ENCODE data around the gene BTRC.

BTRC gene

DNA sequence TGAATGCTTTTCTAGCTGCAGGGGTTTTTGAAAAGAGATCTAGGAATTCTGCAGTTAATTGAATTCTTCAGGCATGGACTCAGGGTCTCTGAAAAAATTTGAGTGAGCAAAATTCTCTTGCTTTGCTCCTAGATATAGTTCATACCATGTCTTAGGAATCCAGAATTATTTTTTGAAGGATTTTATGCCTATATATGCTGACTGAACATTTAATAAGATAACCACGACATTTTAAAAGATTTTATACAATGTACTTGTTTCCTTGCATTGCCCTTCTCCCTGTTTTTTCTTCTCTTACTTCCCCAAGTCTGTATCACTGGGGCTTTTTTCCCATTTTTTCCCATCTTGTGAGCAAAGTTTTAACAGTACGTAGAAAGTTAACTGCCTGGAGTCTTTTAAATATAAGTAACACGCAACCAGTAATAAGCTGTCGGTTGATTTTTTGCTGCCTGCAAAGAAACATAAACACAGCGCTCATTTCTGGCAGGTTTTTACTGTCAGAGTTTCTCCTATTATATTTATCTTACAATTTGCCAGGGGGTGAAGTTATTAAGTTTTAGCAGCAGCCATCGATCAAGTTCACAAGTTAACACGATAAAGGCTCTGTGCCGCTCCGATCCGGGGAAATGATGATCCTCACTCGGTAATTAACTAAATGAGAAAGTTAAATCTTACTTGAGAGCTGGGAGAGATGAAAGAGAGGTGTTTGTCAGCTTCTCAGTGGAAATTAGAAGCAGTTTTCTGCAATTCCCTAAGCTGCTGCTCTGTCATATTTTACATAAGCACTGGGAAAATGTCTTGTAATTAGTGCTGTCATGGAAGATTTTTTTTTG lies 153.1 kb downstream of the BTRC start:
- Histone ChIP-seq H3K4me2 (no peak overlapping the region), H3K9ac (no peak overlapping the region), H4K20me1 (ENCODE audit: insufficient read depth) (no peaks in the 10 kb centered on the region), H3K4me3 (IDR thresholded peaks at IDR 0.05; ENCODE audit: insufficient read depth, low read depth, low read length) (no peak overlapping the region), H3K4me1 (ENCODE audit: low read depth, poor library complexity, severe bottlenecking) (no peaks in the 10 kb centered on the region), H3K36me3 (ENCODE audit: insufficient read depth) (no peaks in the 10 kb centered on the region), H2AFZ (ENCODE audit: low read depth) (no peak overlapping the region), H3K27ac (no peak overlapping the region), H3K27me3 (ENCODE audit: insufficient read depth, low read depth) (no peaks in the 10 kb centered on the region), H3K79me2 (ENCODE audit: insufficient read depth, low read depth) (no peaks in the 10 kb centered on the region)
- no peak for TF ChIP-seq CTCF (conservative IDR thresholded peaks at IDR 0.05; ENCODE audit: low read depth, low read length)

- H3K4me2 ChIP-seq: no peak overlapping the region
- no peak overlapping the region for H2AFZ ChIP-seq (ENCODE audit: low read depth)
- no peak overlapping the region for H3K4me3 ChIP-seq (IDR thresholded peaks at IDR 0.05; ENCODE audit: insufficient read depth, low read depth, low read length)
- H3K79me2 ChIP-seq (ENCODE audit: insufficient read depth, low read depth): no peaks in the 10 kb centered on the region
- H3K9ac ChIP-seq: no peak overlapping the region
- no peak for TF ChIP-seq CTCF (conservative IDR thresholded peaks at IDR 0.05; ENCODE audit: low read depth, low read length)
- no peaks in the 10 kb centered on the region for H3K4me1 ChIP-seq (ENCODE audit: low read depth, poor library complexity, severe bottlenecking)
- H3K36me3 ChIP-seq (ENCODE audit: insufficient read depth): no peaks in the 10 kb centered on the region
- no peaks in the 10 kb centered on the region for H3K27me3 ChIP-seq (ENCODE audit: insufficient read depth, low read depth)
- no peak overlapping the region for H3K27ac ChIP-seq
- H4K20me1 ChIP-seq (ENCODE audit: insufficient read depth): no peaks in the 10 kb centered on the region
These were observed 153.9 kb downstream of the BTRC start for GRCh38 chr10:101507828-101508227.

DNA sequence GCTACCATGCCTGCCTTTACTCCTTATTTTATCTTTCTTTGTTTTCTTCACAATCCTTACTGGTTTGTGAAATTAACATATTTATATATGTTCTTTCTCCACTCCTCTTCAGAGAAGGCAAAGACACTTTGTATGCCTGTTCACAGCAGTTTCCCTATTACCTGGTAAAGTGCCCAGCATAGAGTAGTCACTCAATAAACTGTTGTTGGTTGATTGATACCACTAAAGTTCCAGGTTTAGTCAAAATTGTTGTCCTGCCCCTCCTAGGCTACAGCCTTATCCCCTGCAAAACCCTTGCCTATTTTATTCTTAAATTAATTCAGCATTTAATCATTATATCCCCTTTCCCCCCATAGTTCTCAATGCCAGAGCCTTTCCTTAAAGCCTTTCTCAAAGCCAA lies 158.0 kb downstream of the BTRC start:
- H3K27me3 ChIP-seq (ENCODE audit: insufficient read depth, low read depth): no peaks in the 10 kb centered on the region
- H3K27ac ChIP-seq: no peak overlapping the region
- no peak for TF ChIP-seq CTCF (conservative IDR thresholded peaks at IDR 0.05; ENCODE audit: low read depth, low read length)
- H3K9ac ChIP-seq: no peak overlapping the region
- no peaks in the 10 kb centered on the region for H3K36me3 ChIP-seq (ENCODE audit: insufficient read depth)
- no peaks in the 10 kb centered on the region for H4K20me1 ChIP-seq (ENCODE audit: insufficient read depth)
- H2AFZ ChIP-seq (ENCODE audit: low read depth): no peak overlapping the region
- H3K4me1 ChIP-seq (ENCODE audit: low read depth, poor library complexity, severe bottlenecking): no peaks in the 10 kb centered on the region
- H3K4me3 ChIP-seq (IDR thresholded peaks at IDR 0.05; ENCODE audit: insufficient read depth, low read depth, low read length): no peak overlapping the region
- no peak overlapping the region for H3K4me2 ChIP-seq
- H3K79me2 ChIP-seq (ENCODE audit: insufficient read depth, low read depth): no peaks in the 10 kb centered on the region

- no peak overlapping the region for H3K4me3 ChIP-seq (IDR thresholded peaks at IDR 0.05; ENCODE audit: insufficient read depth, low read depth, low read length)
- H3K9ac ChIP-seq: no peak overlapping the region
- no peaks in the 10 kb centered on the region for H3K27me3 ChIP-seq (ENCODE audit: insufficient read depth, low read depth)
- no peaks in the 10 kb centered on the region for H4K20me1 ChIP-seq (ENCODE audit: insufficient read depth)
- no peak for TF ChIP-seq CTCF (conservative IDR thresholded peaks at IDR 0.05; ENCODE audit: low read depth, low read length)
- no peaks in the 10 kb centered on the region for H3K79me2 ChIP-seq (ENCODE audit: insufficient read depth, low read depth)
- H3K4me2 ChIP-seq: no peak overlapping the region
- no peaks in the 10 kb centered on the region for H3K36me3 ChIP-seq (ENCODE audit: insufficient read depth)
- no peaks in the 10 kb centered on the region for H3K4me1 ChIP-seq (ENCODE audit: low read depth, poor library complexity, severe bottlenecking)
- no peak overlapping the region for H2AFZ ChIP-seq (ENCODE audit: low read depth)
- H3K27ac ChIP-seq: no peak overlapping the region
These were observed 158.8 kb downstream of the BTRC start for GRCh38 chr10:101512738-101513137.

Measured in KMS-11 (cell line).